ENCODE results near the gene WWTR1.

WWTR1 gene

GRCh38 chr3:149596134-149596770 is 61.6 kb downstream of the WWTR1 start:
- in situ Hi-C loops (cut with MboI; ENCODE audit: low sequenced_read_pairs) = no loop called here

GRCh38 chr3:149593418-149594160 is 64.2 kb downstream of the WWTR1 start:
- in situ Hi-C loops (cut with MboI; ENCODE audit: low sequenced_read_pairs) = no loop called here

GRCh38 chr3:149592758-149593240 is 65.0 kb downstream of the WWTR1 start:
- in situ Hi-C loops (cut with MboI; ENCODE audit: low sequenced_read_pairs) = no loop called here

- in situ Hi-C loops (cut with MboI; ENCODE audit: low sequenced_read_pairs) = no loop called here
Measured at GRCh38 chr3:149590691-149591441, 67.0 kb downstream of the WWTR1 start.

GRCh38 chr3:149589332-149589731 is 68.5 kb downstream of the WWTR1 start:
- in situ Hi-C loops (cut with MboI; ENCODE audit: low sequenced_read_pairs) = no loop called here

- in situ Hi-C loops (cut with MboI; ENCODE audit: low sequenced_read_pairs) = no loop called here
Measured at GRCh38 chr3:149588909-149589308, 68.9 kb downstream of the WWTR1 start.

- in situ Hi-C loops (cut with MboI; ENCODE audit: low sequenced_read_pairs) = no loop called here
Measured at GRCh38 chr3:149587383-149587782, 70.4 kb downstream of the WWTR1 start.

- in situ Hi-C loops (cut with MboI; ENCODE audit: low sequenced_read_pairs) = no loop called here
Measured at GRCh38 chr3:149586871-149587270, 71.0 kb downstream of the WWTR1 start.

GRCh38 chr3:149585401-149585726 is 72.5 kb downstream of the WWTR1 start:
- in situ Hi-C loops (cut with MboI; ENCODE audit: low sequenced_read_pairs) = no loop called here

GRCh38 chr3:149583921-149584635 is 73.7 kb downstream of the WWTR1 start:
- in situ Hi-C loops (cut with MboI; ENCODE audit: low sequenced_read_pairs) = no loop called here

- in situ Hi-C loops (cut with MboI; ENCODE audit: low sequenced_read_pairs) = no loop called here
Measured at GRCh38 chr3:149582395-149582794, 75.4 kb downstream of the WWTR1 start.

- in situ Hi-C loops (cut with MboI; ENCODE audit: low sequenced_read_pairs) = no loop called here
Measured at GRCh38 chr3:149581681-149582370, 76.0 kb downstream of the WWTR1 start.

GRCh38 chr3:149581248-149581647 is 76.6 kb downstream of the WWTR1 start:
- in situ Hi-C loops (cut with MboI; ENCODE audit: low sequenced_read_pairs) = no loop called here

GRCh38 chr3:149579838-149580542 is 77.8 kb downstream of the WWTR1 start:
- in situ Hi-C loops (cut with MboI; ENCODE audit: low sequenced_read_pairs) = no loop called here

GRCh38 chr3:149579161-149579560 is 78.7 kb downstream of the WWTR1 start:
- in situ Hi-C loops (cut with MboI; ENCODE audit: low sequenced_read_pairs) = no loop called here

- in situ Hi-C loops (cut with MboI; ENCODE audit: low sequenced_read_pairs) = no loop called here
Measured at GRCh38 chr3:149577801-149578200, 80.0 kb downstream of the WWTR1 start.

GRCh38 chr3:149575961-149576564 is 81.8 kb downstream of the WWTR1 start:
- in situ Hi-C loops (cut with MboI; ENCODE audit: low sequenced_read_pairs) = no loop called here

GRCh38 chr3:149575213-149575960 is 82.4 kb downstream of the WWTR1 start:
- in situ Hi-C loops (cut with MboI; ENCODE audit: low sequenced_read_pairs) = no loop called here

All from hTERT RPE-1 (cell line).